Stimulated activated CD8-positive, alpha-beta memory T cell treated with anti-CD3 and anti-CD28 coated beads, Interleukin-7, amount 100 ng/mL, for 1 hour (primary cell): ENCODE data around the gene AIF1L.
"Not testable (repeated sequence)": the region's sequence is repeated elsewhere in the genome, so short reads cannot be mapped to it uniquely, and the experiment has no call there.

Source experiments
- DNase-seq, 2 donors: peaks; one replicate each; pipeline ENCODE4 v3.0.0-alpha.2; 2020; ENCODE audit warnings: low read depth in 2 of 2

AIF1L gene

GRCh38 chr9:131098391-131099101, 2.2 kb downstream of the AIF1L start:
- no peak for DNase-seq

- DNase-seq = no peak
Observed at GRCh38 chr9:131099102-131099606, 2.8 kb downstream of the AIF1L start.

GRCh38 chr9:131099845-131100244, 3.5 kb downstream of the AIF1L start:
- not testable (repeated sequence) for DNase-seq

- no peak for DNase-seq
Observed at GRCh38 chr9:131100445-131100844, 4.1 kb downstream of the AIF1L start.

GRCh38 chr9:131101207-131101964, 5.1 kb downstream of the AIF1L start:
- no peak for DNase-seq

GRCh38 chr9:131103024-131103423, 6.7 kb downstream of the AIF1L start:
- DNase-seq = no peak

GRCh38 chr9:131103535-131103934, 7.2 kb downstream of the AIF1L start:
- no peak for DNase-seq

- DNase-seq = no peak
Observed at GRCh38 chr9:131104016-131104740, 7.8 kb downstream of the AIF1L start.

GRCh38 chr9:131105952-131106351, 9.6 kb downstream of the AIF1L start:
- no peak for DNase-seq

GRCh38 chr9:131107760-131108159, 11.4 kb downstream of the AIF1L start:
- no peak for DNase-seq

GRCh38 chr9:131111186-131111853, 15.0 kb downstream of the AIF1L start:
- DNase-seq = no peak

GRCh38 chr9:131111854-131112311, 15.6 kb downstream of the AIF1L start:
- DNase-seq = no peak

- no peak for DNase-seq
Observed at GRCh38 chr9:131112374-131113154, 16.2 kb downstream of the AIF1L start.

- DNase-seq = no peak
Observed at GRCh38 chr9:131113655-131114054, 17.3 kb downstream of the AIF1L start.

- DNase-seq = no peak
Observed at GRCh38 chr9:131114084-131114535, 17.8 kb downstream of the AIF1L start.

GRCh38 chr9:131115360-131115742, 19.0 kb downstream of the AIF1L start:
- DNase-seq = not testable (repeated sequence)

- DNase-seq = no peak
Observed at GRCh38 chr9:131116281-131117120, 20.2 kb downstream of the AIF1L start.

- DNase-seq = no peak
Observed at GRCh38 chr9:131117121-131117761, 20.9 kb downstream of the AIF1L start.

- DNase-seq = no peak
Observed at GRCh38 chr9:131117762-131118145, 21.4 kb downstream of the AIF1L start.
